Measurements from ENCODE around the gene ATP2C2.

DNA sequence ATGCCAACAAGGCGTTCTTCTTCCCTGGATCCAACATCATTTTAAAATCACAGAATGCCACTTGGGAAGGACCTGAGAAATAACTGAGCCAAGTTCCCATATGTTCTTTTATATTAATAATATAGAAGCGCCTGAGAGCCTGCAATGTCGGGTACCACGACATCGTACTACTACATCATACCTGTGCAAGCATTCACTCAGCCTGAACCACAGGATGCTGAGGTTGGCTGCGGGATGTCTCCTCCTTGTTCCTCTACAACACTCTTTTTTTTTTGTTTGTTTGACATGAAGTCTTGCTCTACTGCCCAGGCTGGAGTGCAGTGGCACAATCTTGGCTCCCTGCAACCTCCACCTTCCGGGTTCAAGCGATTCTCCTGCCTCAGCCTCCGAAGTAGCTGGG is 2.1 kb upstream of the ATP2C2 start:
- no peak for TF ChIP-seq TCF12 (IDR thresholded peaks at IDR 0.05)
- TF ChIP-seq EZH2phosphoT487 (IDR thresholded peaks at IDR 0.05; ENCODE audit: borderline replicate concordance, low read depth): no peak

Measured in SK-N-SH (cell line).